SU-DHL-6 (cell line): ENCODE data around the gene AQP1.

Experiments used
- CTCF ChIP-seq: fragments of 200-600 bp; sonication (generic); IDR thresholded peaks from one replicate; pipeline ENCODE4 v1.5.1; 2017; ENCODE audit warnings: antibody characterized with exemption, mild to moderate bottlenecking, low read length, moderate library complexity; ENCODE audit not compliant: insufficient read depth, poor library complexity, severe bottlenecking
- EZH2phosphoT487 ChIP-seq: fragments of 200-600 bp; sonication (generic), shearing (Covaris generic); conservative IDR thresholded peaks from 2 replicates; pipeline ENCODE4 v1.6.1; 2018; ENCODE audit warnings: mild to moderate bottlenecking, antibody characterized with exemption, low read length, moderate library complexity, mixed read lengths

- TF ChIP-seq CTCF (no peak), EZH2phosphoT487 (no peak)
These were observed 56.6 kb downstream of the AQP1 start for GRCh38 chr7:30968294-30968693.
